KMS-11 (cell line): ENCODE measurements around the gene GNAT1.

Experiments
- H2AFZ ChIP-seq: fragments of 200-600 bp; sonication (generic); 2 replicates; pipeline ENCODE4 v1.6.1; 2016; ENCODE audit warnings: antibody characterized with exemption, mixed run types, low read depth
- H3K27ac ChIP-seq: fragments of 200-600 bp; sonication (generic); 2 replicates; pipeline ENCODE4 v1.6.1; 2016; ENCODE audit warnings: mild to moderate bottlenecking, mixed run types
- H3K27me3 ChIP-seq: fragments of 200-600 bp; sonication (generic); 2 replicates; pipeline ENCODE4 v1.6.1; 2017; ENCODE audit warnings: mild to moderate bottlenecking, low read depth, mixed run types, moderate library complexity; ENCODE audit not compliant: insufficient read depth
- H3K36me3 ChIP-seq: fragments of 200-600 bp; sonication (generic); 2 replicates; pipeline ENCODE4 v1.6.1; 2017; ENCODE audit warnings: mild to moderate bottlenecking, mixed run types; ENCODE audit not compliant: insufficient read depth
- H3K4me1 ChIP-seq: fragments of 200-600 bp; sonication (generic); 2 replicates; pipeline ENCODE4 v1.6.1; 2016; ENCODE audit warnings: mild to moderate bottlenecking, low read depth, mixed run types; ENCODE audit not compliant: poor library complexity, severe bottlenecking
- H3K4me2 ChIP-seq: fragments of 200-600 bp; sonication (generic); 2 replicates; pipeline ENCODE4 v1.7.0; 2016; ENCODE audit warnings: mild to moderate bottlenecking, mixed run types
- H3K4me3 ChIP-seq: fragments of 200-600 bp; sonication (generic); IDR thresholded peaks from 2 replicates; pipeline ENCODE4 v1.6.1; 2017; ENCODE audit warnings: low read depth, low read length, mixed read lengths; ENCODE audit not compliant: insufficient read depth
- H3K79me2 ChIP-seq: fragments of 200-600 bp; sonication (generic); 2 replicates; pipeline ENCODE4 v1.6.1; 2016; ENCODE audit warnings: low read depth, mixed run types; ENCODE audit not compliant: insufficient read depth
- H3K9ac ChIP-seq: fragments of 200-600 bp; sonication (generic); 2 replicates; pipeline ENCODE4 v1.6.1; 2016; ENCODE audit warnings: mild to moderate bottlenecking, mixed run types
- H4K20me1 ChIP-seq: fragments of 200-600 bp; sonication (generic); 2 replicates; pipeline ENCODE4 v1.6.1; 2016; ENCODE audit warnings: mild to moderate bottlenecking, mixed run types; ENCODE audit not compliant: insufficient read depth
- TF ChIP-seq, protein P1 (sequence below): fragments of 200-600 bp; sonication (generic); conservative IDR thresholded peaks from 2 replicates; pipeline ENCODE4 v1.6.1; 2017; ENCODE audit warnings: low read depth, mild to moderate bottlenecking, antibody characterized with exemption, low read length, moderate library complexity, mixed read lengths

The GNAT1 gene

DNA sequence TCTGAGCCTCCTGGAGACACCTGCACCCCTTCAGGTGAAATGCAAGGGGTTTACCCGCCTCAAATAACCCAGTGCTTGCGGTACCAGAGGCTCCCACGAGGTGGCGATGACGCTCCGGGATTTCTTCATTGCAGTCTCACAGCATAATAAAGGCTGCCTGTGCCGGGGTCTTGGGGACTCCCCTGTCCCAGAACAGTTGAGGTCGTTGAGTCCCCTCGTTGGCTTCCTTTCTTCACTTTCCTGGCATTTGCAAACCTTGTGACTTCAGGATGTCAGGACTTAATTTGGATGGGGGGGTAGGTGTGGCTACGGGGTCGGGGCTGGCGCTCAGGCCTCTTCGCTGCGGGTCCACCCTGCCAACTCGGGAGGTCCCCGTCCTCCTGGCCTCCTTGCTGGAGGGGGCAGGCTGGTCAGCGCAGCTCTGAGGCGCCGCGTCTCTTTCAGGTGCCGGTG, 1.3 kb downstream of the GNAT1 start:
- Histone ChIP-seq H3K27me3 (peaks cover 13% of the 10 kb centered on the region; the same call in 1 of the 2 replicates), H3K79me2 (no peaks in the 10 kb centered on the region), H2AFZ (no peak overlapping the region), H3K4me2 (no peak overlapping the region), H4K20me1 (no peaks in the 10 kb centered on the region), H3K9ac (no peak overlapping the region), H3K4me3 (no peak overlapping the region), H3K27ac (no peak overlapping the region), H3K36me3 (no peaks in the 10 kb centered on the region), H3K4me1 (no peaks in the 10 kb centered on the region)
- TF ChIP-seq, protein P1, sequence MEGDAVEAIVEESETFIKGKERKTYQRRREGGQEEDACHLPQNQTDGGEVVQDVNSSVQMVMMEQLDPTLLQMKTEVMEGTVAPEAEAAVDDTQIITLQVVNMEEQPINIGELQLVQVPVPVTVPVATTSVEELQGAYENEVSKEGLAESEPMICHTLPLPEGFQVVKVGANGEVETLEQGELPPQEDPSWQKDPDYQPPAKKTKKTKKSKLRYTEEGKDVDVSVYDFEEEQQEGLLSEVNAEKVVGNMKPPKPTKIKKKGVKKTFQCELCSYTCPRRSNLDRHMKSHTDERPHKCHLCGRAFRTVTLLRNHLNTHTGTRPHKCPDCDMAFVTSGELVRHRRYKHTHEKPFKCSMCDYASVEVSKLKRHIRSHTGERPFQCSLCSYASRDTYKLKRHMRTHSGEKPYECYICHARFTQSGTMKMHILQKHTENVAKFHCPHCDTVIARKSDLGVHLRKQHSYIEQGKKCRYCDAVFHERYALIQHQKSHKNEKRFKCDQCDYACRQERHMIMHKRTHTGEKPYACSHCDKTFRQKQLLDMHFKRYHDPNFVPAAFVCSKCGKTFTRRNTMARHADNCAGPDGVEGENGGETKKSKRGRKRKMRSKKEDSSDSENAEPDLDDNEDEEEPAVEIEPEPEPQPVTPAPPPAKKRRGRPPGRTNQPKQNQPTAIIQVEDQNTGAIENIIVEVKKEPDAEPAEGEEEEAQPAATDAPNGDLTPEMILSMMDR: peak; percentile 79

DNA sequence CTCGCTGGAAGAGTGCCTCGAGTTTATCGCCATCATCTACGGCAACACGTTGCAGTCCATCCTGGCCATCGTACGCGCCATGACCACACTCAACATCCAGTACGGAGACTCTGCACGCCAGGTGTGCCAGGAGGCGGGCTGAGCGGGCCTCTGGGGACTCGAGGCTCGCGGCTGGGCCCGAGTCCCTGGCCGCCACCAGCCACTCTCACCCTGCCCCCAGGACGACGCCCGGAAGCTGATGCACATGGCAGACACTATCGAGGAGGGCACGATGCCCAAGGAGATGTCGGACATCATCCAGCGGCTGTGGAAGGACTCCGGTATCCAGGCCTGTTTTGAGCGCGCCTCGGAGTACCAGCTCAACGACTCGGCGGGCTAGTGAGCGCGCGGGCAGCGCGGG, 1.9 kb downstream of the GNAT1 start:
- no peaks in the 10 kb centered on the region for H3K4me1 ChIP-seq
- H3K27me3 ChIP-seq: peaks cover 18% of the 10 kb centered on the region; the same call in 1 of the 2 replicates

GRCh38 chr3:50193746-50194127, 2.3 kb downstream of the GNAT1 start:
- Histone ChIP-seq H3K27ac (no peak overlapping the region), H3K36me3 (no peaks in the 10 kb centered on the region), H3K4me3 (no peak overlapping the region), H3K4me1 (no peaks in the 10 kb centered on the region), H4K20me1 (no peaks in the 10 kb centered on the region), H3K4me2 (no peak overlapping the region), H3K27me3 (peaks cover 22% of the 10 kb centered on the region; the same call in 1 of the 2 replicates), H3K79me2 (no peaks in the 10 kb centered on the region), H3K9ac (no peak overlapping the region), H2AFZ (no peak overlapping the region)
- TF ChIP-seq, protein P1: no peak

More for the DNA sequence above, 1.9 kb downstream of the GNAT1 start:
- TF ChIP-seq, protein P1: no peak
- no peak overlapping the region for H3K27ac ChIP-seq
- no peaks in the 10 kb centered on the region for H3K36me3 ChIP-seq
- H3K4me2 ChIP-seq: no peak overlapping the region
- H3K79me2 ChIP-seq: no peaks in the 10 kb centered on the region
- H3K9ac ChIP-seq: no peak overlapping the region
- no peak overlapping the region for H2AFZ ChIP-seq
- H3K4me3 ChIP-seq: no peak overlapping the region
- H4K20me1 ChIP-seq: no peaks in the 10 kb centered on the region

DNA sequence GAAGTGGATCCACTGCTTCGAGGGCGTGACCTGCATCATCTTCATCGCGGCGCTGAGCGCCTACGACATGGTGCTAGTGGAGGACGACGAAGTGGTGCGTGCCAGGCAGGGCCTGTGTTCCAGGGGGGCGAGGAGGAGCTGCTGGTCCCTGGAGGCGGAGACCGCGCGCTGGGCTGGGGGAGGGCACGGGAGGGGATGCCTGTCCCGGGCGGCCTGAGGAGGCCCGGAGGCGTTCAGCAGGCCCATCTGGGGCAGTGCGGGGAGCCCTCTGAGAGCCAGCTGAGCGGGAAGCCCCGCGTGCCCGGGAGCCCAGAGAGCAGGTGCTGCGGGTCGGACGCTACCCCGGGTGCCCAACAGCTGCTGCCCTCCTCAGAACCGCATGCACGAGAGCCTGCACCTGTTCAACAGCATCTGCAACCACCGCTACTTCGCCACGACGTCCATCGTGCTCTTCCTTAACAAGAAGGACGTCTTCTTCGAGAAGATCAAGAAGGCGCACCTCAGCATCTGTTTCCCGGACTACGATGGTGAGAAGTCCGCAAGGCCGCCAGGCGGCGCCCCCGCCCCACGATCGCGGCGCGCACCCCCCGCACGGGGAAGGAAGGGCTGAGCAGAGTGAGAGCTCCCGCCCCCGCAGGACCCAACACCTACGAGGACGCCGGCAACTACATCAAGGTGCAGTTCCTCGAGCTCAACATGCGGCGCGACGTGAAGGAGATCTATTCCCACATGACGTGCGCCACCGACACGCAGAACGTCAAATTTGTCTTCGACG, 2.9 kb downstream of the GNAT1 start:
- no peaks in the 10 kb centered on the region for H3K4me1 ChIP-seq
- no peak overlapping the region for H3K9ac ChIP-seq
- H3K27me3 ChIP-seq: peaks cover 26% of the 10 kb centered on the region; the same call in 1 of the 2 replicates
- no peak overlapping the region for H3K27ac ChIP-seq
- no peak overlapping the region for H3K4me2 ChIP-seq
- H4K20me1 ChIP-seq: no peaks in the 10 kb centered on the region
- no peaks in the 10 kb centered on the region for H3K36me3 ChIP-seq
- TF ChIP-seq, protein P1: peak; percentile 50
- no peak overlapping the region for H2AFZ ChIP-seq
- no peaks in the 10 kb centered on the region for H3K79me2 ChIP-seq
- H3K4me3 ChIP-seq: no peak overlapping the region
